Measurements from ENCODE around the gene STK24.

Gene STK24

GRCh38 chr13:98523455-98524102, 53.3 kb downstream of the STK24 start:
- TF ChIP-seq CTCF (IDR thresholded peaks at IDR 0.05) = no peak

- no peak for TF ChIP-seq CTCF (IDR thresholded peaks at IDR 0.05)
These were observed 54.5 kb downstream of the STK24 start for GRCh38 chr13:98522371-98522770.

DNA sequence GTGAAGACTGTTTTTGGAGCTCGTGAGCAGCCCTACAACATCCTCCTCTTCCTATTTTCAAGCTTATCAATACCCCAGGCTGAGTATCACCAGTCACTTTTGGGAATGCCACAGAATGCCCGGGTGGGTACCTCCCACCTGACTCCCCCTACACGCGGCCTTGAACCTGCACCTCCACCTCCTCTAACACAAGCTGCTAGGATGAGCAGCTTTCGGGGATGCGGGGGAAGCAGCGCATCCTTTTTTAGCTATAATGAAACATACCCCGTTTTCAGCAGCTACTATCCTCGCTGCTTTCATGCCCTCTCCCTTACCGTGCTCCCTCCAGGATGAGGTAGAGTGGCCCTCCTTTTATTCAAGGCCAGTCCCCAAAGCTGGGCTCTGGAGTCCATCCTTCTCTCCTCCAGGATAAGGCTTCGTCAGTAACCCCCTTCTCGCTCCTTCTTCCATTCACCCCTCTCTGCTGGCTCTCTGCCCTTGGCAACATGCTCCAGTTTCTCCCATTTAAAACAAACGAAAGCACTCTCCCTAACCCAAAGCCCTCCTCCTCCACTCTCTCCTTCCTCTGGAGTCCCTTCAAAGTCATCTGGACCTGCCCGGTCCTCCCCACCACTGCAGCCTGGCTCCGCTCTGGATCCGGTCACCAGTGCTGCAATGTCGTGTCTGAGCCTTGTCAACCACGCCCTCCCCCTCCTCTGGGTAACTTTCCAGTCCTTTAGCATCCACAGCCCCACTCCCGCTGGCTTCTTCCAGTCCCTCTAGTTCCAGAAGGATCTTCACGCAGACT, 55.3 kb downstream of the STK24 start:
- no peak for TF ChIP-seq CTCF (IDR thresholded peaks at IDR 0.05)

- no peak for TF ChIP-seq CTCF (IDR thresholded peaks at IDR 0.05)
These were observed 56.0 kb downstream of the STK24 start for GRCh38 chr13:98520674-98521449.

GRCh38 chr13:98519976-98520375, 56.9 kb downstream of the STK24 start:
- TF ChIP-seq CTCF (IDR thresholded peaks at IDR 0.05) = no peak

GRCh38 chr13:98517576-98518310, 59.2 kb downstream of the STK24 start:
- no peak for TF ChIP-seq CTCF (IDR thresholded peaks at IDR 0.05)

- no peak for TF ChIP-seq CTCF (IDR thresholded peaks at IDR 0.05)
These were observed 61.0 kb downstream of the STK24 start for GRCh38 chr13:98515818-98516465.
